ENCODE results near the gene ACAP3. TPM values are rescaled to one million over a fixed set of nuclear protein-coding genes. Genes with fewer than 3 reads are reported as not detected.

Gene ACAP3
- total RNA-seq: 16.2 and 26.1 TPM in 2 replicates

- Mint-ChIP-seq H3K9me3 (no peaks in the 10 kb centered on the region), H3K27ac (peak within 1 kb of the TSS; percentile 87), H3K27me3 (no peaks in the 10 kb centered on the region), H3K36me3 (ENCODE audit: low read depth) (peaks cover 13% of the 10 kb centered on the region), H3K4me1 (peaks cover 38% of the 10 kb centered on the region), H3K4me3 (peak within 1 kb of the TSS; percentile 86)
- intact Hi-C loops (cut with micrococcal nuclease): loop anchor here (1.0 to 10.0 kb wide), 10 partner anchors 16 to 587 kb away; partner anchors contain the start of genes AURKAIP1, C1orf159, CCNL2 and CPTP
- DNase-seq (peak; percentile 88), ATAC-seq (ENCODE audit: low read depth) (peak; percentile 68)
- POLR2A ChIA-PET: no interaction called here
- TF ChIP-seq CTCF (IDR thresholded peaks at IDR 0.05): no peak
- CTCF ChIA-PET: no interaction called here
Observed at GRCh38 chr1:1307923-1308755, at the start of gene ACAP3, which contains the start of gene PUSL1. Gene ACAP3, minus strand, starts transcription at chr1:1307930. Its CDS starts 115 bp downstream, at chr1:1307815. Gene PUSL1, plus strand, starts transcription at chr1:1308597. Its CDS starts 47 bp downstream, at chr1:1308644.

DNA sequence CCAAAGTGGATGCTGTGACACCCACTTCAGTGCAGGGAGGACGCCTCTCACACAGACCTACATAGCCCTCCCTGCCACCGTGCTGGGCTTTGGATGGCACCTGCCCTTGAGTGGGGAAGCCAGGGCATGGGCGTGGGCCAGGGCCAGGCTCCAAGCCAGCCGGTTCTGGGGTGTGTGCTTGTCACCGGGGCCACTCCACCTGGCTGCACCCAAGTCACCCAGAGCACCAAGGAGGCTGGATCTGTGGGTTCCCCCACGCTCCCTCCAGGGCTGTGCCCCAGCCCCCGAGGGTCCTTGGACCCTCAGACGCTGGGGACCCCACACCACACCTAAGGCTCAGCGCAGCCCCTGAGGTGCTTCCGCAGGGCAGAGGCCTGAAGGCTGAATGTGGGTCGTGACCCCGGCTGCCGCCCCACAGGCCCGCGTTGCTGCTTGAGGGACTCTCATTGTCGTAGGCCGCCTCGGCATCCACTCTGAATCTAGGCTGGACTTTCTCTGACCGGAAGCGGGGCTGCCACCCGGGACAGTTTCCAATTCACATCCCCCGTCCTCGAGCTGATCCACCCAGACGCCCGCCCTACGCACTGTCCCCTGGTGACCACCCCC, 49.2 kb upstream of the ACAP3 start:
- ATAC-seq (ENCODE audit: low read depth) (no peak), DNase-seq (no peak)
- ChIA-PET POLR2A (no interaction called here), CTCF (interaction anchor here (2.2 kb wide), 1 partner anchor 14 kb away, joined by 4 read pairs; no protein-coding TSS in a partner anchor)
- no peaks in the 10 kb centered on the region for H3K36me3 Mint-ChIP-seq (ENCODE audit: low read depth)
- no peak overlapping the region for H3K27ac Mint-ChIP-seq
- no peak overlapping the region for H3K4me3 Mint-ChIP-seq
- peaks cover 21% of the 10 kb centered on the region for H3K4me1 Mint-ChIP-seq
- H3K27me3 Mint-ChIP-seq: peaks cover 26% of the 10 kb centered on the region
- TF ChIP-seq CTCF (IDR thresholded peaks at IDR 0.05): no peak
- H3K9me3 Mint-ChIP-seq: no peaks in the 10 kb centered on the region
- intact Hi-C loops (cut with micrococcal nuclease): no loop called here

- POLR2A ChIA-PET: no interaction called here
- CTCF ChIA-PET: interaction anchor here (2.2 kb wide), 1 partner anchor 15 kb away, joined by 4 read pairs; no protein-coding TSS in a partner anchor
- ATAC-seq (ENCODE audit: low read depth) (no peak), DNase-seq (no peak)
- intact Hi-C loops (cut with micrococcal nuclease): no loop called here
- H3K4me1 Mint-ChIP-seq: peaks cover 21% of the 10 kb centered on the region
- no peak overlapping the region for H3K27ac Mint-ChIP-seq
- no peak for TF ChIP-seq CTCF (IDR thresholded peaks at IDR 0.05)
- H3K4me3 Mint-ChIP-seq: no peak overlapping the region
- H3K27me3 Mint-ChIP-seq: peaks cover 26% of the 10 kb centered on the region
- no peaks in the 10 kb centered on the region for H3K36me3 Mint-ChIP-seq (ENCODE audit: low read depth)
- no peaks in the 10 kb centered on the region for H3K9me3 Mint-ChIP-seq
Observed at GRCh38 chr1:1356166-1356795, 48.6 kb upstream of the ACAP3 start.

DNA sequence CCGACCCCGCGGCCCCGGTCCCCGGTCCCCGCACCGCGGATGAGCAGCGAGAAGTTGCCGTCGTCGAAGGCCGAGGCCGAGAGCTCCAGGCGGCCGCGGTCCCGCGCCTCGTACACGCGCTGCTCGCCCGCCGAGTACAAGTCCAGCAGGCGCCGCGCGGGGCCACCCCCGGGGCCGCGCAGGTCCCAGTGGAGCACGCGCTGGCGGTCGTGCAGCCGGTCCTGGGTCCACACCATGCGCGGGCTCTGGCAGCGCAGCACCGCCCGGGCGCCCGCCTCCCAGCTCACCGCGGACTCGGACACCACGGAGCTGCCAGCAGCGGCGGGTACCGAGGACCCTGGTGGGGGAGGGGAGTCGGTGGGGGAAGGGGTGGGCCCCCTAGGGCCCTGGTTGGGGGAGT, 47.7 kb upstream of the ACAP3 start:
- H3K4me3 Mint-ChIP-seq: no peak overlapping the region
- H3K36me3 Mint-ChIP-seq (ENCODE audit: low read depth): no peaks in the 10 kb centered on the region
- ChIA-PET POLR2A (interaction anchor here (0.6 kb wide), 1 partner anchor 234 kb away, joined by 5 read pairs; no protein-coding TSS in a partner anchor), CTCF (no interaction called here)
- peak; percentile 22 for ATAC-seq (ENCODE audit: low read depth)
- H3K27ac Mint-ChIP-seq: no peak overlapping the region
- TF ChIP-seq CTCF (IDR thresholded peaks at IDR 0.05): no peak
- H3K4me1 Mint-ChIP-seq: peaks cover 21% of the 10 kb centered on the region
- intact Hi-C loops (cut with micrococcal nuclease): no loop called here
- DNase-seq: no peak
- H3K27me3 Mint-ChIP-seq: peaks cover 21% of the 10 kb centered on the region
- no peaks in the 10 kb centered on the region for H3K9me3 Mint-ChIP-seq

Measured in activated B cell treated with CpG ODN at 0.5 μM for 24 hours (primary cell).